ENCODE results near the gene DUS2. TPM values are rescaled to one million over a fixed set of nuclear protein-coding genes. Genes with fewer than 3 reads are reported as not detected.
"Not testable (repeated sequence)": the region's sequence is repeated elsewhere in the genome, so short reads cannot be mapped to it uniquely, and the experiment has no call there.

The DUS2 gene
- polyA plus RNA-seq, 1 experiment = 14.1 TPM

GRCh38 chr16:68009157-68009735 lies 13.8 kb upstream of the DUS2 start:
- TF ChIP-seq CTCF (IDR thresholded peaks at IDR 0.05; ENCODE audit: low read depth, low read length) = no peak
- Histone ChIP-seq H3K27ac (ENCODE audit: low read depth, low read length) (no peak overlapping the region), H3K27me3 (ENCODE audit: control insufficient read depth, insufficient read depth, low read length) (peaks cover 9% of the 10 kb centered on the region), H3K4me3 (ENCODE audit: low read depth, low read length) (no peak overlapping the region), H3K9me3 (ENCODE audit: control insufficient read depth, insufficient read depth, low read length) (no peaks in the 10 kb centered on the region)
- POLR2A ChIA-PET = interaction anchor here (0.6 kb wide), 1 partner anchor 9 kb away, joined by 3 read pairs; no protein-coding TSS in a partner anchor
- DNase-seq (ENCODE audit: low read depth, low spot score) = no peak
- CTCF ChIA-PET = no interaction called here

GRCh38 chr16:68009872-68010271 lies 13.2 kb upstream of the DUS2 start:
- H3K27ac ChIP-seq (ENCODE audit: low read depth, low read length); POLR2A ChIA-PET; CTCF ChIA-PET; H3K4me3 ChIP-seq (ENCODE audit: low read depth, low read length); DNase-seq (ENCODE audit: low read depth, low spot score); H3K9me3 ChIP-seq (ENCODE audit: control insufficient read depth, insufficient read depth, low read length); H3K27me3 ChIP-seq (ENCODE audit: control insufficient read depth, insufficient read depth, low read length): not testable (repeated sequence)

GRCh38 chr16:68013440-68013839 lies 9.6 kb upstream of the DUS2 start:
- POLR2A ChIA-PET = no interaction called here

GRCh38 chr16:68015681-68016080 lies 7.4 kb upstream of the DUS2 start, which contains the start of gene DPEP2NB:
DPEP2NB (minus strand) TSS chr16:68015911; CDS start chr16:68015770, 141 bp downstream.
- no peak for TF ChIP-seq CTCF (IDR thresholded peaks at IDR 0.05; ENCODE audit: low read depth, low read length)
- ChIA-PET POLR2A (no interaction called here), CTCF (no interaction called here)
- H3K27me3 ChIP-seq (ENCODE audit: control insufficient read depth, insufficient read depth, low read length) = peaks cover 5% of the 10 kb centered on the region
- H3K27ac ChIP-seq (ENCODE audit: low read depth, low read length) = no peak within 1 kb of the TSS
- no peak within 1 kb of the TSS for H3K4me3 ChIP-seq (ENCODE audit: low read depth, low read length)
- no peak for DNase-seq (ENCODE audit: low read depth, low spot score)
- no peaks in the 10 kb centered on the region for H3K9me3 ChIP-seq (ENCODE audit: control insufficient read depth, insufficient read depth, low read length)

More at GRCh38 chr16:68013440-68013839, 9.6 kb upstream of the DUS2 start:
- Histone ChIP-seq H3K9me3 (ENCODE audit: control insufficient read depth, insufficient read depth, low read length) (no peaks in the 10 kb centered on the region), H3K27me3 (ENCODE audit: control insufficient read depth, insufficient read depth, low read length) (peaks cover 5% of the 10 kb centered on the region), H3K4me3 (ENCODE audit: low read depth, low read length) (no peak overlapping the region), H3K27ac (ENCODE audit: low read depth, low read length) (no peak overlapping the region)
- no peak for DNase-seq (ENCODE audit: low read depth, low spot score)
- TF ChIP-seq CTCF (IDR thresholded peaks at IDR 0.05; ENCODE audit: low read depth, low read length) = no peak
- CTCF ChIA-PET = no interaction called here

- Histone ChIP-seq H3K27me3 (ENCODE audit: control insufficient read depth, insufficient read depth, low read length) (no peaks in the 10 kb centered on the region), H3K27ac (ENCODE audit: low read depth, low read length) (no peak overlapping the region), H3K9me3 (ENCODE audit: control insufficient read depth, insufficient read depth, low read length) (no peaks in the 10 kb centered on the region; the same call in 1 of the 2 replicates), H3K4me3 (ENCODE audit: low read depth, low read length) (no peak overlapping the region)
- POLR2A ChIA-PET = no interaction called here
- no peak for DNase-seq (ENCODE audit: low read depth, low spot score)
- CTCF ChIA-PET = interaction anchor here (1.1 kb wide), 1 partner anchor 22 kb away, joined by 3 read pairs; no protein-coding TSS in a partner anchor
- no peak for TF ChIP-seq CTCF (IDR thresholded peaks at IDR 0.05; ENCODE audit: low read depth, low read length)
Measured at GRCh38 chr16:68019167-68019680, 3.9 kb upstream of the DUS2 start.

All from AG04450 (cell line).